D341Med (cell line): ENCODE measurements around the gene MOSPD3.
"Not testable (repeated sequence)": the region's sequence is repeated elsewhere in the genome, so short reads cannot be mapped to it uniquely, and the experiment has no call there.

ENCODE experiments used
- DNase-seq: peaks from one replicate; pipeline ENCODE4 v3.0.0; 2012; ENCODE audit warnings: low spot score

Gene MOSPD3

DNA sequence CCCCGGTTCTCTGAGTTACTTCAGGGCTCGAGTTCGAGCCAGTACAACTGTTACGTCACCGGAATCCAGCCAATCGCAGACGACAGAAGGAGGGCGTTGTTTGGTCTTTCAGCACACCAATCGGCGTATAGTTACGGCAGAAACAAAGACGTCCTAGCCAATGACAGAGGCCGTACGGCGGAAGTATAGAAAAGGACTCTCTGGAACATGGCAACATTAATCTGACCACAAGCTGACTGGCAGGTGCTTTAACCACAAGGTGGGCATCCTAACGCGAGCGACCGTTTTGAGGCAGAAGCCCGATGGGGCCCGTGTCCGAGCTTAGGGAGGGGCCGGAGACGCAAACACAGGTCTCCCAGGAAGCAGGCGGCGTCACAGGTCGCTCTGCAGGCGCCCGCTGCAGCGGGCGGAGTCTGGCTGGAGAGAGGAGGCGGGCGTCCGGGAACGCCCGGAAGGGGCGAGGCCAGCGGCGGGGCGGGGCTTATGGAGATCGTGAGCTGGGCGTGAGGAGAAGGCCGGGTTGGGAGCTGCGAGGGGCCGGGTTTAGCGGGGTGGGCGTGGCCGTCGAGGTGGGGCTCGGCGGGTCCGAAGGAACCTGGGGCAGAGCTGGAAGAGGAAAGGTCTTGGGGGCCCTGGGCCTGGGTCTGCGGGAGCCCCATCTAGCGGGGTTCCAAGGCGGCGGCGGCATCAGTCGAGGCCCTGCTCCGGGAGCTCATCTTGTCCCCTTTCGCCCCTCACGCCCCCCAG is at the start of gene MOSPD3:
Gene MOSPD3 (plus strand): TSS at position 558 of the 747 bp plus-strand sequence. CDS start 252 bp downstream, outside the sequence.
- DNase-seq: peak; percentile 98

- DNase-seq: no peak
These were observed 49.2 kb upstream of the MOSPD3 start for GRCh38 chr7:100563100-100563564.

DNA sequence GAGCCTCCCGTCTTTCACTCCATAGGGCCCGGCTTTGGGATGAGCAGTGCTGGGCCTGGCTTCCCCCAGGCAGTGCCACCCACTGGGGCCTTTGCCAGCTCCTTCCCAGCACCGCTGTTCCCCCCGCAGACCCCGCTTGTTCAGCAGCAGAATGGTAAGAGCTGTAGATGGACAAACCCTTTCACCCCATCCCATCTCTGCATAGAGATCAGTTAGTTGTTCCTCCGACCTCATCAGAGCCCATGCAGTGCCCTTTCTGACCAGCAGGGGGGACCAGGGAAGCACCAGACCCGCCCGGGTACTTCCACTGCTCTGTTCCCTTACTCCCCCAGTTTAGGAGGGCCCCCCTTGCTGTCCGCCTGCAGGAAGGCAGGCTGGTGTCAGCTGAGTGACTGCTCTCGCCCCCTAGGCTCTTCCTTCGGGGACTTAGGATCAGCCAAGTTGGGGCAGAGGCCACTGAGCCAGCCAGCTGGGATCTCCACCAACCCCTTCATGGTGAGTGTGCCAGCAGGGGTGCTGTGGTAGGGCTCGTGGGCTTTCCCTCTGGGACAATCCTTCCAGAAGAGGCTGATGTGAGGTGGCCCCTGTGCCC is 48.4 kb upstream of the MOSPD3 start:
- peak; percentile 88 for DNase-seq

GRCh38 chr7:100564405-100564804 is 47.9 kb upstream of the MOSPD3 start:
- not testable (repeated sequence) for DNase-seq

GRCh38 chr7:100565133-100565571 is 47.2 kb upstream of the MOSPD3 start:
- DNase-seq: no peak

DNA sequence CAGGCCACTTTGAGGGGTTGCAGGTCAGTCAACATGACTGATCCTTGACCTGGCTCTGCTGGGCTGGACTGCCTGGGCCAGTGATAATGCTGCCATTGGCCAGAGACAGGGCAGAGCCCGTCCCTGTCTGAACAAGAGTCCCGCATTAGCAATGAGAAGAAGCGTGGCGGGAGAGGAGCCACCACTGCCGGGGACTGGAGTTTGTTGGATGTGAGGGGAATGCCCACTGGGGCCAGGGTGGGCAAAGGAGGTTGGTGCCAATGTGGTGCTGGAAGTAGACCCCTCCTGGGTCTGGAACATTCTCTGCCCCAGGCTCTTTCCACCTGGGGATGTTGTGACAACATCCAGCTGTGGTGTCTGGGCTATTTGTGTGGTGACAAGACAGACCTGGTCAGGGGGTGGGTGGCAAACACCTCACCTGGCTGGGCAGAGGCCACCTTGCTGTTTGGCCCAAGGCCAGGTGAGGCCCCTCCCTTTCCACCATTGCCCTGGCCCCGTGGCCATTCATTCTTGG is 46.3 kb upstream of the MOSPD3 start:
- no peak for DNase-seq

DNA sequence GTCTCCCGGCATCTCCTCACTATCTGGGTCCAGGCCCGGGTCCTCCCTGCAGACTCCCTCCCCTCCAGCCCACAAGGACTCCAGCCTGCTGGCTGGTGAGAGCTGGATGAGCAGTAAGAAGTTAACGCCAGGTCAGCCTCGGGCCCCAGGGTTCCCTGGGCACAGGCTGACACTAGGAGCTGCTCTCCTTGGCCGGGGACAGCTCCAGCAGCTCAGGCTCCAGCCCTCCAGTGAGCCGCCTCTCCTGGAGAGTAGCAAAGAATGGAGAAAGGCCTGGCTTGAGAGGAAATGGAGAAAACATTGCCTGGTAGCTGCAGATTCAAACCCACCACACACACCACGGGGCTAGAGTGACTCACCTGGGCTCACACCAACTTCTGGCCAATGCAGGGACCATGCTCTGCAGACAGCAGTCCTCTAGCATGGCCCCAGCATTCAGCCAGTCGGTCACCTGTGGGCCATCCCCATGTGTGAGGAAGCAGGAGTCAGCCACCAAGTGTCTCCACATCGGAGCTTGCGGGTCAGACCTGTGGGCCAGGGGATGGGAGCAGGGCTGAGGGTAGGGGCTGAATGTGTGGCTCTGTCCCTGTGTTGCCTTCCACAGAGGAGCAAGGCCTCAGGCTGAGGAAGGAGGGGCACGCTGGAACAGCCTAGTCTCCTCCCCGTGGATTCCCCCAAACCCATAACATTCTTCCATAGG is 45.2 kb upstream of the MOSPD3 start:
- no peak for DNase-seq

GRCh38 chr7:100567751-100568175 is 44.6 kb upstream of the MOSPD3 start:
- no peak for DNase-seq

GRCh38 chr7:100568176-100568895 is 44.0 kb upstream of the MOSPD3 start:
- no peak for DNase-seq

DNA sequence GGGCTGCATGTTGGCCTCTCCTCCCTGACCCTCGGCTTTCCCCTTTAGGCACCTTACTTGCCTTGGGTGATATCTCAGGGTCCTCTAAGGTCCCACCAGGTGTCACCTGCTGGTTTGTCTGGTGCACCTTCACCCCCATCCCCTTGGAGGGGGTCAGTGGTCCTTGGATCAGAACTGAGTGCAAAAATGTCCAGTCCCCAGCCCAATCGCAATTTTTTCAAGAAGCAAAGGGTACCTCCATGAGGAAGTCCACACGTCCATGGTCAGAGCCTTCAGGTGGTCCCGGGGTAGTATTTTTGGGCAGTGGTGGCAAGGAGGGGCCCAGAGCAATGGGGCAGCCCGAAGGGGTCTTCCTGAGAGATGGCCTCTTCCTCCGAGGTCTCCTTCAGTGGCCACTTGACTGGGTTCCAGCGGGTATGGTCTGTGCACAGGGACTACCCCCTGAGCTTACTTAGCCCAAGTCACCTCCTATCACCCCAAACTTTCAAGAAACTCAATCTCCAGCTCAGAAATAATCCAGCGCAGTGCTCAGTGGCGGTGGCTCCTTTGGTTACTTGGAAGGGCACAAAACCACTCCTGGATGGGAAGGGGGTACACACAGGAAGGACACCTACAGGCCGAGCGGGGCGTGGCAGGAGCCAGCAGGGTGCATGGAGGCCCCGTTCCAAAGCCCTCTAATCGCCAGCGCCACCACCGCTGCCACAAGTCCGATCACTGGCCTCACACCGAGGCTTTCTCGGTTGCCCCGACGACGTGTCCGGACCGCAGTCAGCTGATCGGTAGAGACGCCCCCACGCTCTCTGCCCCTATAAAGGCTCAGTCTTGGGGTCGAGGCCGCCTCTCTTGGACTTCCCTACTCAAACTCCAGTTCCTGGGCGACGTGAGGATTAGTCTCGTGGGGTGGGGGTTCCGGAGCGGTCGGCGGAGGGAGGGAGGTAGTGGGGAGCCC is 43.2 kb upstream of the MOSPD3 start:
- DNase-seq: peak; percentile 66

GRCh38 chr7:100570954-100571828 is 41.1 kb upstream of the MOSPD3 start:
- DNase-seq: no peak

- DNase-seq: no peak
These were observed 40.6 kb upstream of the MOSPD3 start for GRCh38 chr7:100571829-100572116.

DNA sequence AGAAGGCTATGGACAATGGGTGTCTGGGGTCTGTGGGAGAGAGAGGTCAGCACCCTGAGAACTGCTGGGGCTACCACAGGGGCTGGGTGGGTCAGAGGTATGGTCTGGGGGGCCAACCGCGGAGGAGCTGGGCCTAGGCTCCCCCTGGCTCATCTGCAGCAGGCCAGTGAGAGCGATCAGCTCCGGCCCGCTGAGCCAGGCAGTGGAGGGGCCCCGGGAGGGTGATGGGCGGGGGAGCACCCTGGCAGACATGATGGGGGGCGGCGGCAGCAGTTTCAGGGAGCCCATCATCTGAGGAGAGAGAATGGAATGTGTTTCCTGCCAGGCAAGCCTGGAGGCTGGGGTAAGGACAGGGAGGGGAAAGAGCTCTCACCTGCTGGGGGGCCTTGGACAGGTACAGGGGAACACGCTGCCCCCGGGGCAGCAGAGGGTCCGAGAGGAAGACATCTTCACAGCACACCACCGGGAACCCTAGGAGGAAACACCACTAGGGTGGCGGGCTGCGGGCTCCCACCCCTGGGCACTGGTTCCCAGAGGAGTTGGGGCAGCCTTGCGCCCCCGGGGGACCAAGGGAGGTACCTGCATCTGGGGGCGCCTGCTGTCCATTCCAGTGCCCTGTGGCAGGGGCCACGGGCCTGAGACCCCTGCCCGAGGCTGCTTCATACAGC is 39.9 kb upstream of the MOSPD3 start:
- no peak for DNase-seq

DNA sequence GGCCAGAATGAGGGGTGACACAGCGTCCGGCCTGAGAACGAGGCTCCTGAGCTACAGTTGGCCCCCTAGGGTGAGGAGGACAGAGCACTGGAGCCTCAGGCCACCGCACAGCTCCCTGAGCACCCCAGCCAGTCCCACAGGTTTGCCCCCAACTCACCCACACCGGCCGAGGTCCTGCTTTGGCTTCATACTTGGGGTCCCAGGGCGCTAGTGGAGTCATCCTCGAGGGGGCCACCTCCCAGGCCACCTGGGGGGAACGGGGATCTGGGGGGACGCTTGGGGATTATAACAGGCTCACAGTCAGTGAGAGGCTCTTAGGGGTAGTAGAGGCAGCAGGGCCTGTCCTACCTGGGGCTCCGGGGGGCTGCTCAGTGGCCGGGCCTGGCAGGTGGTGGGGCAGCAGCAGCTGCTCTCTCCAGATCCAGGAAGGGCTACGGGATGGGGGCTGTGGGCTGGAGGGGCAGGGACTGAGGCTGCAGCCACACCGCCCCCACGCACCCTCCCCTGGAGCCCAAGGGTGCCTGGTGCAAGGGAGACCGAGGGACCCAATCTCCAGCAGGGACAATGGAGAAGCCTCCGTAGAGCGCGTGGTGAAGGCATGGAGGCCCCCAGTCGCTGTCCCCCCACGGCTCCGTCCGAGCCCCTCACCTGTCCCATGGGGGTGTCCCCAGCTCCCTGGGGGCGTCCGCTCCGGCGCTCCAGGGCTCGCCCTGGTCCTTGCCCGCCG is 39.2 kb upstream of the MOSPD3 start:
- no peak for DNase-seq

- DNase-seq: no peak
These were observed 38.5 kb upstream of the MOSPD3 start, which contains the start of gene SAP25 for GRCh38 chr7:100573691-100574361. Gene SAP25 (minus strand): TSS chr7:100573900. CDS start chr7:100573742, 158 bp downstream.

DNA sequence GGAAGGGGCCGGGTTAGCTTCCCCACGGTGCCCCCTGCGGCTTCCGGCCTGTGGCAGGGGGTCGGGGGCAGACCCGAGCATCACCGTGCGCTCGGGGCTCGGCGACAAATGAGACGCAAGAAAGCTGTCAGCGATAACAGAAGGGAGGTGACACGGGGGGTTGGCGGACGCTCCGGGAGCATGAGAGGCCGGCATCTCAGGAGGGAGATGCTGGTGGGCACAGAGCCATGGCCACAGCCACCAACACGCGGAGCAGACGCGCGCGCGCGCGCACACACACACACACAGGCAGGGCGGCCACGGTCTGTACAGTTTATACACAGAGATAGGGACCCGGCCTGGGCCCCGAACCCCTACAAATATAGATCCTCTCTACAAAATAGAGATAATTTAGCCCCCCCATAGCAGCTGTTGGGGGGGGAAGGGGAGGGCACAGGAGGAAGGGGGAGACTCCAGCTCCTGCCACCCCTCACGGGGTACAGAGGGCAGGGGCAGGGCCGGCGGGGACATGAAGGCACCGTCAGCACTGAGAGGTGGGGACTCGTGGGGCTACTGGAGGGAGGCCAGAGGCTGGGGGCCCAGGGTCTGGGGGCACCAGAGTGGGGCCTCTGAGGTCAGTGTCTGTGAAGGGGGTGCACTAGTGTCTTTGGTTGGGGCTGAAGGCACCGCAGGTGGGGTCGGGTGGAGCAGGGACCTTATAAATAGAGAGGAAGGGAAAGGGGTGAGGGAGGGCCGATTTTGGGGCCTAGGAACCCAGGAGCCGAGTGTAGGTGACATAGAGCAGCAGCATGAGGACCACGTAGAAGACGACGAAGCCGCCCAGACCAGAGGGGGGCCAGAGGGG is 37.8 kb upstream of the MOSPD3 start:
- no peak for DNase-seq

DNA sequence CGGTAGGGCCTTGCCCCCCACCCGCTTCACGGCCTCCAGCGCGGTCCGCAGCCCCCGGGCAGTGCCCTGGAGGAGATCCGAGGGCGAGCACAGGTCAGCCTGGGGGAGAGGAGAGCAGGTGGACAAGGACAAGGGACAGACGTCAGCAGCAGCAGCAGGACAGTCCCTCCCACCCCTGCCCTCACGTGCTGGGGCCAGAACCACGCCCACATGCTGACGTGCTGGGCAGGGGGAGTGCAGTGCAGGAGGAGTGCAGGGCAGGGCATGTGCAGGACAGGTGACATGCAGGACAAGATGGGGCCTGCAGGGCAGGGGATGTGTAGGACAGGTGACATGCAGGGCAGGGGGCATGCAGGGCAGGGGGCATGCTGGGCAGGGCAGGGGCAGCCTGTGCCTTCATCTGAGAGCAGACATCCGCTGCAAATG is 37.1 kb upstream of the MOSPD3 start:
- DNase-seq: no peak
